ENCODE data around the gene IRF6.

The IRF6 gene

GRCh38 chr1:209840611-209841010 is 34.7 kb upstream of the IRF6 start:
- H3K4me3 ChIP-seq (ENCODE audit: insufficient read depth, low read length, poor library complexity, severe bottlenecking) = no peak overlapping the region
- no peaks in the 10 kb centered on the region for H4K20me1 ChIP-seq (ENCODE audit: low read depth, low read length)
- peaks cover 52% of the 10 kb centered on the region for H3K36me3 ChIP-seq (ENCODE audit: low read length)
- H3K27me3 ChIP-seq (ENCODE audit: low read length) = no peaks in the 10 kb centered on the region
- H3K9ac ChIP-seq (ENCODE audit: low read length) = no peak overlapping the region
- no peaks in the 10 kb centered on the region for H3F3A ChIP-seq (ENCODE audit: insufficient read depth)
- no peaks in the 10 kb centered on the region for H3K79me2 ChIP-seq (ENCODE audit: insufficient read depth, low read length)
- no peaks in the 10 kb centered on the region for H3K9me3 ChIP-seq (ENCODE audit: insufficient read depth, low read length)
- H3K4me2 ChIP-seq (ENCODE audit: low read depth, low read length, poor library complexity, severe bottlenecking) = no peak overlapping the region
- no peak overlapping the region for H2AFZ ChIP-seq (ENCODE audit: low read depth, low read length, severe bottlenecking)
- no peak for TF ChIP-seq EZH2phosphoT487 (conservative IDR thresholded peaks at IDR 0.05; ENCODE audit: low read length)
- no peak for TF ChIP-seq CTCF (IDR thresholded peaks at IDR 0.05; ENCODE audit: insufficient read depth, low read length, poor library complexity, severe bottlenecking)
- no peaks in the 10 kb centered on the region for H3K9me2 ChIP-seq (replicated peaks; ENCODE audit: insufficient read depth, low read length)
- H3K27ac ChIP-seq (ENCODE audit: low read depth, low read length) = no peak overlapping the region

- H4K20me1 ChIP-seq (ENCODE audit: low read depth, low read length) = no peaks in the 10 kb centered on the region
- no peak overlapping the region for H3K27ac ChIP-seq (ENCODE audit: low read depth, low read length)
- no peaks in the 10 kb centered on the region for H3K9me3 ChIP-seq (ENCODE audit: insufficient read depth, low read length)
- no peaks in the 10 kb centered on the region for H3K9me2 ChIP-seq (replicated peaks; ENCODE audit: insufficient read depth, low read length)
- H3F3A ChIP-seq (ENCODE audit: insufficient read depth) = no peaks in the 10 kb centered on the region
- H3K4me3 ChIP-seq (ENCODE audit: insufficient read depth, low read length, poor library complexity, severe bottlenecking) = no peak overlapping the region
- no peaks in the 10 kb centered on the region for H3K27me3 ChIP-seq (ENCODE audit: low read length)
- no peak overlapping the region for H3K4me2 ChIP-seq (ENCODE audit: low read depth, low read length, poor library complexity, severe bottlenecking)
- no peak overlapping the region for H2AFZ ChIP-seq (ENCODE audit: low read depth, low read length, severe bottlenecking)
- TF ChIP-seq EZH2phosphoT487 (conservative IDR thresholded peaks at IDR 0.05; ENCODE audit: low read length) = no peak
- TF ChIP-seq CTCF (IDR thresholded peaks at IDR 0.05; ENCODE audit: insufficient read depth, low read length, poor library complexity, severe bottlenecking) = no peak
- H3K79me2 ChIP-seq (ENCODE audit: insufficient read depth, low read length) = no peaks in the 10 kb centered on the region
- no peak overlapping the region for H3K9ac ChIP-seq (ENCODE audit: low read length)
- H3K36me3 ChIP-seq (ENCODE audit: low read length) = peaks cover 56% of the 10 kb centered on the region
Measured at GRCh38 chr1:209839875-209840546, 34.1 kb upstream of the IRF6 start.

GRCh38 chr1:209838537-209838936 is 32.6 kb upstream of the IRF6 start:
- Histone ChIP-seq H3K9me3 (ENCODE audit: insufficient read depth, low read length) (no peaks in the 10 kb centered on the region), H3K4me3 (ENCODE audit: insufficient read depth, low read length, poor library complexity, severe bottlenecking) (no peak overlapping the region), H3K9me2 (replicated peaks; ENCODE audit: insufficient read depth, low read length) (no peaks in the 10 kb centered on the region), H2AFZ (ENCODE audit: low read depth, low read length, severe bottlenecking) (no peak overlapping the region), H3K27ac (ENCODE audit: low read depth, low read length) (no peak overlapping the region), H3K36me3 (ENCODE audit: low read length) (peaks cover 58% of the 10 kb centered on the region), H4K20me1 (ENCODE audit: low read depth, low read length) (no peaks in the 10 kb centered on the region), H3K79me2 (ENCODE audit: insufficient read depth, low read length) (no peaks in the 10 kb centered on the region), H3F3A (ENCODE audit: insufficient read depth) (no peaks in the 10 kb centered on the region), H3K4me2 (ENCODE audit: low read depth, low read length, poor library complexity, severe bottlenecking) (no peak overlapping the region), H3K9ac (ENCODE audit: low read length) (no peak overlapping the region), H3K27me3 (ENCODE audit: low read length) (no peaks in the 10 kb centered on the region)
- no peak for TF ChIP-seq CTCF (IDR thresholded peaks at IDR 0.05; ENCODE audit: insufficient read depth, low read length, poor library complexity, severe bottlenecking)
- no peak for TF ChIP-seq EZH2phosphoT487 (conservative IDR thresholded peaks at IDR 0.05; ENCODE audit: low read length)

Measured in SU-DHL-6 (cell line).